ENCODE data around the gene IRAK1. TPM values are rescaled to one million over a fixed set of nuclear protein-coding genes. Genes with fewer than 3 reads are reported as not detected.
A peak's percentile ranks its signal among the peaks of the same experiment; 100 is the strongest.

Gene IRAK1
- total RNA-seq, 1 donor from 2014 or later = 86.1 TPM

- H3K4me1 Mint-ChIP-seq (ENCODE audit: unreplicated experiment) = peaks cover 25% of the 10 kb centered on the region
- no peaks in the 10 kb centered on the region for H3K9me3 Mint-ChIP-seq
- peak overlapping the region; percentile 55 for H3K27ac Mint-ChIP-seq
- peaks cover 8% of the 10 kb centered on the region for H3K36me3 Mint-ChIP-seq
- peak; percentile 77 for TF ChIP-seq CTCF (conservative IDR thresholded peaks at IDR 0.05)
- DNase-seq (ENCODE audit: extremely low spot score, unreplicated experiment) = no peak
- no peak overlapping the region for H3K4me3 Mint-ChIP-seq
- no peaks in the 10 kb centered on the region for H3K27me3 Mint-ChIP-seq
These were observed 31.6 kb upstream of the IRAK1 start for GRCh38 chrX:154051201-154051810.

- Mint-ChIP-seq H3K4me1 (ENCODE audit: unreplicated experiment) (peaks cover 30% of the 10 kb centered on the region), H3K27ac (peak overlapping the region; percentile 84), H3K36me3 (peaks cover 8% of the 10 kb centered on the region), H3K9me3 (no peaks in the 10 kb centered on the region), H3K4me3 (peak overlapping the region; percentile 35), H3K27me3 (no peaks in the 10 kb centered on the region)
- no peak for TF ChIP-seq CTCF (conservative IDR thresholded peaks at IDR 0.05)
- DNase-seq (ENCODE audit: extremely low spot score, unreplicated experiment) = no peak
These were observed 30.4 kb upstream of the IRAK1 start for GRCh38 chrX:154050113-154050495.

GRCh38 chrX:154049209-154050112 is 29.8 kb upstream of the IRAK1 start:
- Mint-ChIP-seq H3K4me3 (peak overlapping the region; percentile 35), H3K27ac (peak overlapping the region; percentile 84), H3K4me1 (ENCODE audit: unreplicated experiment) (peaks cover 30% of the 10 kb centered on the region), H3K27me3 (no peaks in the 10 kb centered on the region), H3K36me3 (peaks cover 8% of the 10 kb centered on the region), H3K9me3 (no peaks in the 10 kb centered on the region)
- no peak for DNase-seq (ENCODE audit: extremely low spot score, unreplicated experiment)
- TF ChIP-seq CTCF (conservative IDR thresholded peaks at IDR 0.05) = no peak

- H3K27ac Mint-ChIP-seq = peak overlapping the region; percentile 27
- H3K4me1 Mint-ChIP-seq (ENCODE audit: unreplicated experiment) = peaks cover 30% of the 10 kb centered on the region
- H3K27me3 Mint-ChIP-seq = no peaks in the 10 kb centered on the region
These were observed 28.7 kb upstream of the IRAK1 start for GRCh38 chrX:154048398-154048797.

More at GRCh38 chrX:154048398-154048797, 28.7 kb upstream of the IRAK1 start:
- DNase-seq (ENCODE audit: extremely low spot score, unreplicated experiment) = no peak
- Mint-ChIP-seq H3K9me3 (no peaks in the 10 kb centered on the region), H3K4me3 (no peak overlapping the region), H3K36me3 (peaks cover 8% of the 10 kb centered on the region)
- TF ChIP-seq CTCF (conservative IDR thresholded peaks at IDR 0.05) = no peak

Measured in type B pancreatic cell (in vitro differentiated cells).